SK-N-DZ (cell line): ENCODE data around the gene NISCH.
A peak's percentile ranks its signal among the peaks of the same experiment; 100 is the strongest.

ENCODE experiments used
- DNase-seq: peaks from one replicate; pipeline ENCODE4 v3.0.0-alpha.2; 2015; ENCODE audit warnings: low spot score

The NISCH gene

GRCh38 chr3:52447512-52448355 lies 7.7 kb upstream of the NISCH start:
- no peak for DNase-seq

DNA sequence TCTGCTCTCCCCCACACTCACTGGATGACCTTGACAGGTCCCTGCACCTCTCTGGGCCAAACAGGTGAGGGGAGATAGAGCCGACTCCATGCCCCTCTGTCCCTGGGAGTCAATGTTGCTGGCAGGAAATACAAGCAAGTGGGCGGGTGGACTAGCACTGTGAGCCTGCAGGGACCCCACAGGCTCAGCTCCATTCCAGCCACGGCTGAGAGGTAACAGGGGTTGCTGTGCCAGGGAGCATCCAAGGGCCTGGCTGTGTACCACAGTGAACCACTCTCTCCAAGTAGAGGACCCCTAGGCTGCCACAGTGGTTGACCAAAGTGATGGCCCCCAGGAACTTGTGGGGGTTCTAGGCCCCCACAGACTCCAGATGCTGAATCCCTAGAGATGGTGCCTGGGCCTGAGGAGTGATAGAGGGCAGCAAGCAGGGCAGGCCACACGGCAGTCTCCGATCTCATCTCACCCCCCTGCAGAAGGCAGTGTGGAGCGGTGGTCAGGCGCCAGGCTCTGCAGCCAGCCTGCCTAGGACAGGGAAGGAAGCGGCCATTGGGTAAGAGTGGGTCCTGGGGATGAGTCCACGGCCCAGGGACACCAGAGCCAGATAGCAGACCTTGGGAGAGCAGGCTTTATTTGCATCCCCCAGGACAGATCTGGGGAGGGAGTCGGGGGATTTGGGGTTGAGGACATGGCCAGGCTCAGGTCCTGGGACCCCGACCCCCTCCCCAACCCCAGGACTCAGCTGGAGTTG lies 4.7 kb upstream of the NISCH start:
- no peak for DNase-seq

- no peak for DNase-seq
Observed at GRCh38 chr3:52451237-52452083, 3.9 kb upstream of the NISCH start.

- no peak for DNase-seq
Observed at GRCh38 chr3:52452126-52452525, 3.3 kb upstream of the NISCH start.

- no peak for DNase-seq
Observed at GRCh38 chr3:52452570-52453221, 2.7 kb upstream of the NISCH start.

GRCh38 chr3:52453496-52454249 lies 1.7 kb upstream of the NISCH start, which contains the start of gene TNNC1:
TNNC1 (minus strand) TSS chr3:52454041; CDS start chr3:52454015, 26 bp downstream.
- no peak for DNase-seq

DNA sequence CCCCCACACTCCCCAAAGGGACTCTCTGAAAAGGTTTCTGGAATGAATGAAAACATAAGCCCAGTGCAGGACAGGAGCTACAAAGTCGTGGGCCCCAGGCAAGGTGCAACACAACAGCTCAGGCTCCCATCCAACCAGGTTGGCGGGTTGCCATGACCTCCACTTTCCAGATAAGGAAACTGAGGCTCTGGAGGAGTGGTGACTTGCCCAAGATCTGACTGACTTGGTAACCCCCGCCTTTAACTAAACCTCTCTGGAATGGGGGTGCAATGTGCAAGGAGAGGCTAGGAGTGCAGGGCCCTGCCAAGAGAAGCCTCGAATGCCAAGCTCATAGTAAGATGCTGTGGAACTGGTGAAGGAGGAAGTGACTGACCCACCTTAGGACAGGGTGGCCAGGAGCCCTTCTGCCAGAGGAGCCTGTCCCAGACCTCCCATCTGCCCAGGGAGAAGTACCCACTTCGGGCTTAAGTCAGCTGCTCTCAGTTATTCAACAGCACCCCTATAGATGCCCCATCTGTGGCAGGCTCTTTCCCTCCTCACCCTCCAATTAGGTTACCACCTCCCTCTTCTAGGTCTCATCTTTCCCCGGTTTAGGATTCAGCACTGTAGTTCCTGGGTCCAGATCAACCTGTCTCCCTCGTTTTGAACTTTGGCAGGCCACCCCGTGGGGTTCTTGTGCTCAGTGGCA lies 1.0 kb upstream of the NISCH start:
- DNase-seq: no peak

DNA sequence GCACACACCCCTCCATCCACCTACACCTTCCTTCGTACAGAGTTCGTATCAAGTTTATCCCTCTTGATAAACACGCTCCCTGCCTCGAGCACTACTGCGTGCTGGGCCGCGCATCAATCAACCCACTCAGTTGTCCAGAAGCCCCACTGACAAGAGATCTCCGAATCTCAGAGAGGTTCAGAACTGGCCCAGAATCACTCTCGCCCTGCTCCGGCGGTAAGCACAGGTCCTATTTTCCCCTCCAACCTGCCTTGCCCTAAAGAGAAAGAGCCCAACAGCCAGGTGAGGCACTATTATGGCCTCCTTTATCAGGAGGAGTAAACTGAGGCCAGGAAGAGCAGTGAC lies 494 bp upstream of the NISCH start:
- DNase-seq: no peak

DNA sequence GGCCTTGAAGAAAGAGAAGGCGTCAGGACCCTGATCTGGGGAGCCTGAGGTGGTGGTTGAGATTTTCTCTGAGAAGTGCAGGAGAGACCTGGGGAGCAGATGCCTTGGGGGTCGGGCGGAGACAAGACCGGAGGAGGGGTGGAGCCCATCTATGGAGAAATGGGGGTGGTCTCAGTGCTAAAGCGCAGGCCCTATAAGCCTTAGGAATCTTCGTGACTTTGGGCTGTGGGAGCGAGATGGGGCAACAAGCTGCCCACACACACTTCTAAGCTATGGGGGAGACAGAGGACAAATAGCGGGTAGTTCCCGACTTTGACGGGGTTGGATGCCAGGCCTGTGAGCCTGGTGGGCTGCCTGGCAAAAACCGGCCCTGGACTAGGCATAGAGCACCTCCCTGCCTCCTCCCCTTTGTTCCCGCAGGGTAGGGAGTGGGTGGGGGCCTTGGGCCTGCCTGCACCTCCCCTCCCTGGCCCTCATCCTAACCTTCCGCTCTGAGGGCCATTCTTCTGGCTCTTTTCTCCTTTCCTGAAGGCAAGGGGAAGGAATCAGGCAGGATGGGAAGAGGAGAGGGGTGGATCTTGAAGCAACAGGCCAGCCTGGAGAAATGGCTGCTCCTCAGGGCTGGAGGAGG lies 880 bp downstream of the NISCH start:
- DNase-seq: peak; percentile 46

- DNase-seq: no peak
Observed at GRCh38 chr3:52456800-52457183, 1.4 kb downstream of the NISCH start.

DNA sequence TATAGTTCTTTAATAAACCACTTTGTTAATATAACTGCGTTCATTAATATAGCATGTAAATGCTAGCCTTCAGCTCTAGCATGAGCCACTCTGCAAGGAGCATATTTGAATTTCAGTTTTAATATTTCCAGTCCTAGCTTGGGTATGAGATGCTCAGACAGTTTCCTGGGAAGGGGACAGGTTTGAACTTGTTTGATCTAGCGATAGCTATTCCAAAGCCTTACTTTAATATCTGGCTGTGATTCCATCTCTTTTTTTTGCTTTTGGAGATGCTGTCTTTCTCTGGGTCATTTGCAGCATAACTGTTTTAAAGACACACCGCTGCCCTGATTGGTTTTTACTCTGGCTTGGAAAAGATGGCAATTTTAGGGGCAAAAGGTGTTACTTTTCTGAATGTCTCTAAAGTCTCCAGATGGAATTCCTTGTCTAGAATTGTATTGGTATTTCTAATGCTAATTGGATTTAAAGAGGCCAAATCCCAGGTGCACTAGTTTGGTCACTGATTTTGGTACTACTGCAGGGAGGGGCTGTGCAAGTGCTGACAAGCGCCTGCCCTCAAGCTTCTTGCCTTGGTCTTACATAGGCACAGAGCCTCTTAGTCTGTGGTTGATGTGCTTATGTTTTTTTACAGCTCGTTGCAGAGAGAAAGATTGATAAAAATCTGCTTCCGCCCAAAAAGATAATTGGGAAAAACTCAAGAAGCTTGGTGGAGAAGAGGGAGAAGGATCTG lies 2.8 kb downstream of the NISCH start:
- no peak for DNase-seq

GRCh38 chr3:52458770-52459545 lies 3.6 kb downstream of the NISCH start:
- DNase-seq: no peak

- DNase-seq: no peak
Observed at GRCh38 chr3:52461874-52462273, 6.5 kb downstream of the NISCH start.

- DNase-seq: no peak
Observed at GRCh38 chr3:52463416-52463815, 8.0 kb downstream of the NISCH start.

DNA sequence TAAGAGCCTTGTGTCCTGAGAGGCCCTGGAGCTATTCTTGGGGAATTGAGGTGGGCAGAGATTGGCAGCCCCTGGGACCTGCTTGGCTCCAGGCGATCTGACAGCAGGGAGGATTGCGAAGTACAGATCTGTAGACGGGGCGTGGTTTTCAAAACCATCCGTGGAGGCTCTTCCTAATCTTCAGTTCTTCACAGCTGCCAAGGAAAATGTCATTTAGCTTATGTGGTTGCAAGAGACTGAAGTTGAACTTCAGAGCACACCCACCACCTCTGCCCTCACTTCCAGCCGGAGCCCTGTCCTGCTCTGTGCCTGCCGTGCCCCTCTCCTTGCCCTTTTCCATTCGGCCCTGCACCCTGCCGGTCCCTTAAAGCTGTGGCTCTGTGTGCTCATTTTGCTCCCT lies 12.9 kb downstream of the NISCH start:
- no peak for DNase-seq

GRCh38 chr3:52469001-52469400 lies 13.6 kb downstream of the NISCH start:
- DNase-seq: no peak

DNA sequence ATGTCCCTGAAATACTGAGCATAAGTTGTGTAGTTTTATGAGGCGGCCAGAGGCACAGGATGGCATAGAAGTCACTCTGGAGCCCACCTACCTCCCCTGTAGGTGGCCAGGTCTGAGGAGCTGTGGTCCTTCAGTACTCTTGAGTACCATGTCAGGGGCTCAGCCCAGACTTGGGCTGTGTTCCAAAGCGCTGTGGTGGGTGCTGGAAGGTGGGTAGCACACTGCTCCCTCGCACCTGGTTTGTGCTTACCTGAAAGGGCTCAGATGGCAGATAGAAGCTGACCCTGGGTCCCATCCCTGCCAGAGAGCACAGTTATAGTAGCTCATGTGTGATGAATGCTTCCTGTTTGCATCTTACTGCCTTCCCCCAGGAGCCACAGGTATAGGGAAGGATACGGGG lies 15.5 kb downstream of the NISCH start:
- no peak for DNase-seq
